ENCODE data around the gene SYT10.
"Not testable (repeated sequence)": the region's sequence is repeated elsewhere in the genome, so short reads cannot be mapped to it uniquely, and the experiment has no call there.

The SYT10 gene

DNA sequence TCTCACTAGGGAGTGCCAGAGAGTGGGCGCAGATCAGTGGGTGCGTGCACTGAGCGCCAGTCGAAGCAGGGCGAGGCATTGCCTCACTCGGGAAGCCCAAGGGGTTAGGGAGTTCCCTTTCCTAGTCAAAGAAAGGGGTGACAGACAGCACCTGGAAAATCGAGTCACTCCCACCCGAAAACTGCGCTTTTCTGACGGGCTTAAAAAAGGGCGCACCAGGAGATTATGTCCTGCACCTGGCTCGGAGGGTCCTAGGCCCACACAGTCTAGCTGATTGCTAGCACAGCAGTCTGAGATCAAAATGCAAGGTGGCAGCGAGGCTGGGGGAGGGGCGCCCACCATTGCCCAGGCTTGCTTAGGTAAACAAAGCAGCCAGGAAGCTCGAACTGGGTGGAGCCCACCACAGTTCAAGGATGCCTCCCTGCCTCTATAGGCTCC is 107.6 kb downstream of the SYT10 start:
- not testable (repeated sequence) for DNase-seq

DNA sequence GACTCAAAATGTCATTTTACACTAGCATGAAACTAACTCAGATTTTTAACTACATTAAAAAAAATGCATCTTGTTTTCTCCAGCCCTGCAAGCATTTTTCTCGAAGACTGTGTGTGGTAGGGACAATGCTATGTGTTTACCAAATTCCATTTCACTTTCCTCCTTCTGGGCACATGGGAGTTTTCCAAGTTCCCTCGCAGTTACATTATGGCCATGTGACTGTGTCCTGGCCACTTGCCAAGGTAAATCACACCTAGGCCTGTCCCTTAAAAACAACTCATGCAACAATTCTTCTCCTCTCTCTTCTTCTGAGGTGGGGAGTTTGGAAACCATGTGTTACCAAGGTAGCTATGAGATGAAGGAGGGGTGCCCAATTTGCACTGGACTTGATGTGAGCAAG is 108.7 kb downstream of the SYT10 start:
- no peak for DNase-seq
